ENCODE results near the gene COG1.
"Not testable (repeated sequence)": the region's sequence is repeated elsewhere in the genome, so short reads cannot be mapped to it uniquely, and the experiment has no call there.

COG1 gene, protein sequence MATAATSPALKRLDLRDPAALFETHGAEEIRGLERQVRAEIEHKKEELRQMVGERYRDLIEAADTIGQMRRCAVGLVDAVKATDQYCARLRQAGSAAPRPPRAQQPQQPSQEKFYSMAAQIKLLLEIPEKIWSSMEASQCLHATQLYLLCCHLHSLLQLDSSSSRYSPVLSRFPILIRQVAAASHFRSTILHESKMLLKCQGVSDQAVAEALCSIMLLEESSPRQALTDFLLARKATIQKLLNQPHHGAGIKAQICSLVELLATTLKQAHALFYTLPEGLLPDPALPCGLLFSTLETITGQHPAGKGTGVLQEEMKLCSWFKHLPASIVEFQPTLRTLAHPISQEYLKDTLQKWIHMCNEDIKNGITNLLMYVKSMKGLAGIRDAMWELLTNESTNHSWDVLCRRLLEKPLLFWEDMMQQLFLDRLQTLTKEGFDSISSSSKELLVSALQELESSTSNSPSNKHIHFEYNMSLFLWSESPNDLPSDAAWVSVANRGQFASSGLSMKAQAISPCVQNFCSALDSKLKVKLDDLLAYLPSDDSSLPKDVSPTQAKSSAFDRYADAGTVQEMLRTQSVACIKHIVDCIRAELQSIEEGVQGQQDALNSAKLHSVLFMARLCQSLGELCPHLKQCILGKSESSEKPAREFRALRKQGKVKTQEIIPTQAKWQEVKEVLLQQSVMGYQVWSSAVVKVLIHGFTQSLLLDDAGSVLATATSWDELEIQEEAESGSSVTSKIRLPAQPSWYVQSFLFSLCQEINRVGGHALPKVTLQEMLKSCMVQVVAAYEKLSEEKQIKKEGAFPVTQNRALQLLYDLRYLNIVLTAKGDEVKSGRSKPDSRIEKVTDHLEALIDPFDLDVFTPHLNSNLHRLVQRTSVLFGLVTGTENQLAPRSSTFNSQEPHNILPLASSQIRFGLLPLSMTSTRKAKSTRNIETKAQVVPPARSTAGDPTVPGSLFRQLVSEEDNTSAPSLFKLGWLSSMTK

DNA sequence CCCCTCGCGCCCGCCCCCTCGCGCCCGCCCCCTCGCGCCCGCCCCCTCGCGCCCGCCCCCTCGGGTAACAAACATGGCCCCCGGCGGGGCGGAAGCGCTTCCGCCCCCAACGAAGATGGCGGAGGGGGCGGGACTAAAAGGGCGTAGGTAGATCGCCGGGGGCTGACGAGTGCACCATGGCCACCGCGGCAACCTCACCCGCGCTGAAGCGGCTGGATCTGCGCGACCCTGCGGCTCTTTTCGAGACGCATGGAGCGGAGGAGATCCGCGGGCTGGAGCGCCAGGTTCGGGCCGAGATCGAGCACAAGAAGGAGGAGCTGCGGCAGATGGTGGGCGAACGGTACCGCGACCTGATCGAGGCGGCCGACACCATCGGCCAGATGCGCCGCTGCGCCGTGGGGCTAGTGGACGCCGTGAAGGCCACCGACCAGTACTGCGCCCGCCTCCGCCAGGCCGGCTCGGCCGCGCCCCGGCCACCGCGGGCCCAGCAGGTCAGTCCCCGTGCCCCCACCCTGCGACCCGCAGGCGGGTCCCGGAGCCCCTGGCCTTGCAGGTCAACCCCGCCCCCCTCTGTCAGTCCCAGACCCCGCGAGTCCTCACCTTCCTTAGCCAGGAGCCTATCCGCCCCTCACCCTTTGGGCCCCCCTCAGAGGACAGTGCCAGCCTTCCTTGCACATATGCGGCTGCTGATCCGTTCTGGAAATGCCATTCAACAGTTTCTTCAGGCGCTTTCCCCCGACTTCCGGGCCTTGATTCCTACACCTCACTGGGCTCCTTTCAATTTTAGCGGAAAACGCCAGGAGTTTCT, at the start of gene COG1:
COG1 (plus strand) TSS at position 162 of the 808 bp plus-strand sequence; CDS start at position 177, 15 bp downstream.
- DNase-seq, result peak; percentile 69

DNA sequence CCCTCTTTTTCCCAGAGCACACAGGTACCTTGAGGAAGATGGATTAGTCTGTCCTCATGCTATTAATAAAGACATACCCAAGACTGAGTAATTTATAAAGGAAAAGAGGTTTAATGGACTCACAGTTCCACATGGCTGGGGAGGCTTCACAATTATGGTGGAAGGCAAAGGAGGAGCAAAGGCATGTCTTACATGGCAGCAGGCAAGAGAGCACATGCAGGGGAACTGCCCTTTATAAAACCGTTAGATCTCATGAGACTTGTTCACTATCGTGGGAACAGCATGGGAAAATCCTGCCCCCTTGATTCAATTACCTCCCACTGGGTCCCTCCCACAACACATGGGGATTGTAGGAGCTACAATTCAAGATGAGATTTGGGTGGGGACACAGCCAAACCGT, 48.6 kb upstream of the COG1 start:
- DNase-seq, result not testable (repeated sequence)

DNA sequence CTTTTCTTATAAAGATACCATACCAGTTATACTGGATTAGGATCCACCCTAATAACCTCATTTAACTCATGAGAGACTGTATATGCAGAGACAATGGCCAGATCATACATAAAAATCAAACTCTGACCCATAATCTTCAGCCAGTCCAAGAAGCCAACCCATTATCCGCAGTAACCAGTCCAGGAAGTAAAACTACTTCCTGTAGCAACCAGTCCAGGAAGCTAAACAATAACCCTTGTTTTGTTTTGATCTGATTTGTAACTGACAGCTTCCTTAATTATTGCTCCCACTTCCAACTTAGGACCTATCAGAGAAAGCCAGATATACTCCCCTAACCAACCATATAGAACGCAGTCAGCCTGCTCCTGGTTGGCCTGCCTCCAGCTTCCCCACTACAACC, 47.2 kb upstream of the COG1 start:
- no peak for DNase-seq

DNA sequence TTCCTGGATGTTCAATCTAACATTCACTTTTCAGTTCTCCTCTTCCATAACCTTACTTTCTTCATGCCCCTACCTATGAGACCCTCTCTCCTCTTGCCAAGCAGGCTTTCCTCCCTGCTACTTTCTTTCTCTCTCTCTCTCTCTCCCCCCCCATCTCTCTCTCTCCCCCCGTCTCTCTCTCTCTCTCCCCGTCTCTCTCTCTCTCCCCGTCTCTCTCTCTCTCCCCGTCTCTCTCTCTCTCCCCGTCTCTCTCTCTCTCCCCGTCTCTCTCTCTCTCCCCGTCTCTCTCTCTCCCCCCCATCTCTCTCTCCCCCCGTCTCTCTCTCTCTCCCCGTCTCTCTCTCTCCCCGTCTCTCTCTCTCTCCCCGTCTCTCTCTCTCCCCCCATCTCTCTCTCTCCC, 45.1 kb upstream of the COG1 start:
- not testable (repeated sequence) for DNase-seq

DNA sequence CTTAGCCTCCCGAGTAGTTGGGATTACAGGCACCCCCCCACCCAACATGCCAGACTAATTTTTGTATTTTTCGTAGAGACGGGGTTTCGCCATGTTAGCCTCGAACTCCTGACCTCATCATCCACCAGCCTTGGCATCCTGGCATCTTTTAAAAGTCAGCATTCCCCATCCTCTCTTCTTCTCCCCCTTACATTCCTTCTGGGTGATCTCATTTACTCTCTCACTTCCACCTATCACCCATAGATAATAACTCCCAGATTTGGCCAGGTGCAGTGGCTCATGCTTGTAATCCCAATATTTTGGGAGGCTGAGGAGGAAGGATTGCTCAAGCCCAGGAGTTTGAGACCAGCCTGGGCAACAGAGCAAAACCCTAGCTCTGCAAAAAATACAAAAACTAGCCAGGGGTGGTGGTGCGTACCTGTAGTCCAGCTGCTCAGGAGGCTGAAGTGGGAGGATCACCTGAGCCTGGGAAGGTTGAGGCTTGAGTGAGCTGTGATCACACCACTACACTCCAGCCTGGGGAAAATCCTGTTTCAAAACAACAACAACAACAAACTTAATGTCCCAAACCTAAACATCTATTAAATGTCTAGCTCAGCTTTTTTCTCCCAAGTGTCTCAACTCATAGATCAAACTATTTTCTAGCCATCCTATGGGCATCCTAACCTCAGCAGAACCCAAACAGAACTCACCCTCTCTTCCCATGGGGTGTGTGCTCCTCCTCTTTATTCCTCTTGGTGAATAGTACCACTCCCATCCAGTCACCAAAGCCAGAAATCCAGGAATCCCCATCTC, 44.1 kb upstream of the COG1 start:
- no peak for DNase-seq

DNA sequence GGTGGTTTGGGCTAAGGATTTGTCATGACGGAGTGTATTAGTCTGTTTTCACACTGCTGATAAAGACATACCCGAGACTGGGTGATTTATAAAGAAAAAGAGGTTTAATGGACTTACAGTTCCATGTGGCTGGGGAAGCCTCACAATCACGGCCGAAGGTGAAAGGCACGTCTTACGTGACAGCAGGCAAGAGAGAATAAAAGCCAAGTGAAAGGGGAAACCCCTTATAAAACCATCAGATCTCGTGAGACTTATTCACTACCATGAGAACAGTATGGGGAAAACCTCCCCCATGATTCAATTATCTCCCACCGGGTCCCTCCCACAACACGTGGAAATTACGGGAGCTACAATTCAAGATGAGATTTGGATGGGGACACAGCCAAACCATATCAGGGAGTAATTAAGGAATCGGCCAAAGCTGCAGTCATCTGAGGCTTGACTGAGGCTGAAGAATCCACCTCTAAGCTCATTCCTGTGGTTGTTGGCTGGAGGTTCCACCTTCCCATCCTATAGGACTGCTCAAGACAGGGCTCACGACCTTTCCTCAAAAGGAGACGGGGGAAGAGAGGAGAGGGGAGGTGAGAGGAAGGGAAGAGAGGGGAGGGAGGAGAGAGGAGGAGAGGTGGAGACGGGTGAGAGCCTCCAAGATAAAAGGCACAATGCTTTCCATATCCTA, 42.1 kb upstream of the COG1 start:
- not testable (repeated sequence) for DNase-seq

DNA sequence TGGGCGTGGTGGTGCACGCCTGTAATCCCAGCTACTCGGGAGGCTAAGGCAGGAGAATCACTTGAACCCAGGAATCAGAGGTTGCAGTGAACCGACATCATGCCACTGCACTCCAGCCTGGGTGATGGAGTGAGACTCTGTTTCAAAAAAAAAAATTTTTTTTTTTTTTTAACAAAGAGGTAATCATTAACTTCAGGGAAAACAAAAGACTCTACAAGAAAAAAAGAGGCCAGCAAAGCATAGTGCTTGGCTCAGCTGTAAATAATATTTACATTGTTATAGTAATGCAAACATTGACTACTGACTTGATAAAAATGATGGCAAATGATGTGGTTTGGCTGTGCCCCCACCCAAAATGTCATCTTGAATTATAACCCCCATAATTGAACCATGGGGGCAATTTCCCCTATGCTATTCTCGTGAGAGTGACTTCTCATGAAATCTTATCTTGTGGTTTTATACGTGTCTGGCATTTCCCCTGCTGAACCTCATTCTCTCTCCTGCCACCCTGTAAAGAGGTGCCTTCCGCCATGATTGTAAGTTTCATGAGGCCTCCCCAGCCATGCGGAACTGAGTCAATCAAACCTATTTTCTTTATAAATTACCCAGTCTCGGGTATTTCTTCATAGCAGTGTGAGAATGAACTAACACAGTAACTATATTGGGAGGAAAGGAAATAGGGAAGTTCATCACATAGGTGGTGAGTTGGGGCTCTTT, 40.8 kb upstream of the COG1 start:
- DNase-seq, result no peak

DNA sequence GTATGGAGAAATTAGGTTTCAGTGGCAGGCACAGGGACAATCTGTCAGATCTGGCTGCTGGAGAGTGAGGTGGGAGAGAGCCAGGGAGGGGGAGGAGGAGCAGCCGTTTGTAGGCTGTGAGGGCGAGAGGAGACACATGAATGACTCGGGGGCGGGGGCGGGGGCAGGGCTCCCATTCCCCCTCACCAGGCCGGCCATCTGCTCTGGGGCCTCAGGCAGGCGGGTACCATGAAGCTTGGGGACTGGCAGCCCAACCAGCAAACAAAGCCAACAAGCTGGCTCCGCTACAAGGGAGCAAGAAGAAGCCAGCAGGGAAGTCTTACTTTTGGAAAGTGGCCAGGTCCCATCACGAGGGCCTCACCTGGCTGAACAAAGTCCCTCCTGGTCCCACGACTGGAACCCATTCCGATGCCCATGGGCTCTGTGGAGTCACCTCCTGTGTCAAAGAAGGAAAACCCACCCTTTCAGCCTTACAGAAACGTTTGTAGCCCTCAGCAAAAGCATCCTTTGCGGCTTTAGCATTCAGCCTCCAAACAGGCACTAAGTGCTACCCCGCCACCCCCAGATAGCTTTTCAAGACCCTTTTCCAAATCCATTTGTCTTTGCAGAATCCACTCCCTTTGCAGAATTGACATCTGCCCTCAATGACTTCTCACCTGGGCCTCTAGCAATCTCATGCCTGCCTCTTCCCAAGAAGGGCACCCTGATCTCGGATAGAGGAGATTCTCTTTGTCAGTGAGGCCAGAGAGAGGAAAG, 37.3 kb upstream of the COG1 start:
- no peak for DNase-seq

DNA sequence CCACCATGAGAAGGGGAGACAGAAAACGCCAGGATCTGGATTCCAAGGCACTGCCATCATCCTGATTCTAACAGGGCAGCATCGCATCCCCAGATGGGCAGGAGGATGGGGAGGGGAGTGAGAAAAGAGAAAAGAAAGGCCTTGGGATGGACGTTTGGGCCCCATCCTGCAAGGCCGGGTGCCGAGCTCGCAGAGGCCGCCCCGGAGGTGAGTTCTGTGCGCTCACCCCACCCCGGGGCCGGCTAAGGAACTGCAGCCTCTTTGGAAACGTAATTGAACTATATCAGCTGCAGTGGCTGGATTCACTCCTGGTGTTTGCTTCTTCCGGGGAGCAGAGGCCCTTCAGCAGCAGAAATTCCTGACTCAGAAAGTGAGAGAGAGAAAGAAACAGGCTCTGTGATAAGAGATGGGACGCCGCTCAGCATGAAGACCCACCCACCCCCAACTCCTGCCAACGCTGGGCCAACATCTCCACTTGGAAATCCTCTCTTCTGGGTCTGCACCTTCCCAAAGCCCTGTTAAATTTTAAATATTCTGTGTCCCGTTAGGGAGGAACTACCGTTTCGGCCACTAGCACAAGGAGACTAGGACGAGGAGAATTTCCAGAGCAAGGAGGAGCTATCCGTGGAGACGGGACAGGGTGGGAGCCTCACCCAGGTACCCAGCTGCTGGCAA, 36.6 kb upstream of the COG1 start:
- DNase-seq, result no peak

DNA sequence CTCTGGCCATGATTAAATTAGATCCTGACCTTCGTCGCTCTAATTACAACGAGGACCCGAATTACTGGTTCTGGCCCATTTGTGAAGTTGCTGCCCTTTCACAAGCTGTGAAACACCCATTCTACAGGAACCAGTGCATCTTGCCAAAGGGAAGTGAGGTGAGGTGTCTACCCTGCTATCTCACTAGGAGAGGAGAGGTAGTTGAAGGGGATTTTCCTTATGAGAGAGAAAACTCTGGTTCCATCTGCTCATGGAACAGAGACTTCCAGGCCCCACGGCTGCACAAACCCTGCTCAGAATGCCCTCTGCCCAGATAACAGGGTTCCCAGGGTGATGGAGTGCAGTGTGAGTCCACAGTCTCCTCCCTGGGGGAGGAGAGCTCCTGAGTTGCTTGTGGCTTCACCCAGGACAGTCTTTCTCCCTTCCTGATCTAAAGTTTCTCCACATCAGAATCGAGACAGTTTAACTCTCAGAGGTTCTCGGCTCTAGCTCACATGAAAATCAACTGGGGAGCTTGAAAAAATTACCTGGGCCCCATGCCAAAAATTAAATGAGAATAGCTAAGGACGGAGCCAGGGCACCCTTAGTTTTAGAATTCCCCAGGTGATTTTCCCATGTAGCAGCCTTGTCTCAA, 35.9 kb upstream of the COG1 start:
- DNase-seq, result no peak

DNA sequence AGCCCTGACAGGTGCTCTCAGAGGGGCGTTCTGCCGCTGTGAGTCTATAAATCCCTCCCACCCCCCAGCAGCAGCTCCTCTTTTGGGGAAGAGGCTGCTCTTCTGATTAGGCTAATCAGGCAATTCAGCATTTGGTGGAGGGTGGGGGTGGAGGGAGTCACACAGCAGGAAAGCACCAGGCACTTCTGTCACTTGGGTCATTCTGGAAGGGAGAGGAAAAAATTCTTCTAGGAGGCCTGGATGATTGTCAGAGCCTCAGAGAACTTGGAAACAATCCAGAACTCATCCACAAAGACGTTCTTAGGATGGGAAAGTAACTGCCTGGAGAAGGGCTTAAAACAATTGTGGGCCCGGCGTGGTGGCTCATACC, 35.3 kb upstream of the COG1 start:
- DNase-seq, result no peak

DNA sequence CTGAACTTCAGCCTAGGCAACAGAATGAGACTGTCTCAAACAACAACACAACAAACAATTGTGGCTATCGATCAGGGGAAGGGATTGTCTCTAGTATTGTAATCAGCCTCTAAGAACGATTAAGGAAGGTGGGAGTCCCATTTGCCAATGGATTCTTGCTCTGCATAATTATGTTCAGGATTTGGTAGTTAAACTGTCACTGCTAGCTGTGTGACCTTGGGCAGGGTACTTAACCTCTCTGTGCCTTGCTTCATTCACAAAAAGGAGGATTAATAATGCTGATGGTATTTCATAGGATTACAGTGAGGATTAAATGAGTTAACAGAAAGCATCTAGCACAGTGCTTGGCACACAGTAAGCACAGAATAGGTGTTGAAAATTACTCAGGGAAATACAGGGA, 34.7 kb upstream of the COG1 start:
- no peak for DNase-seq

DNA sequence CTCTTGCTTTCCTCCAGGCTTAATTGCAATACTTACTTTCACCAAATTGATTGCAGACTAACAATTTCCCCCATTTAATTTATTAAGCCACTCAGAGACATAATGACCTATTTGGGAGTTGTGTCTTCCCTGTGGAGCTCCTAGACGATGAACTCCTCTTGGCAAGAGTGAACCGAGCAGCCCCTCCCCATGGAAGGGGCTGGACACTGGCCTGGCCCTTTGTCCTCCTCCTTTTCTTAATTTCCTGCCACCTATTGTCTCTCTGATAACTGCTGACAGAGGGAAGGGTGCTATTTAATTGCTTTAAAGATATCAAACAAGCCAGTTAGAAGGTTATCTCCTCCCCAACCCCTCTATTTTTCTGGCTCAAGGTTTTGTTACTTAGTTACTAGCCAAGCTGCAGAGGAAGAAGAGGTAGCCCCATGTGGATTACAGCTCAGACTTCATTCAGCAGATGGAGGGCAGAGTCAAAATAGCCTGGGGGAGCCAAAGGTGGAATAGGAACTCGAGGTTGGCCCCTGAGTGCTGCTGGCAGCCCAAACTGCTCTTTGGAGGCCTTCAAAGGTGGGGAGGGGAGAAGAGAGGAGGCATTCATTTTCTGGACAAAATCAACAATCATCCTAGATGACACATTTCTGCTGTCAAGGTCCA, 31.8 kb upstream of the COG1 start:
- DNase-seq, result no peak

DNA sequence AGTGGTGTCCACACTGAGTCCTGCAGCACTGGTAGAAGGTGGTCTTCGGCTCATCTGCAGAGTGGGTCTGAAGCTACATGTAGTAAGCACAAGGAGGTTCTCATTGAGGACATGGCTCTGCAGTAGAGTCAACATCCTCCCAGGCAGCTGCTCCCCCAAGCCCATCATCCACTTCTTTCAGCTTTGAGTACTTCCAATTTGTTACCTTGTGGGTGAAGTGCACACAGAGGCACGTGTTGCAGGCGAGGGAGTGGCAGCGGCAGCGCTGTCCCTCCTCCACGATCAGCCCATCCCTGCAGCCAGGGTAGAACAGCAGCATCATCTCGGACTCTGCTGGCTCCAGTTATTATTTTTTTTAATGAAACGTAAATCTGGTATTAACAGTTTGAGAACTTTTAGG, 29.8 kb upstream of the COG1 start:
- DNase-seq, result no peak

DNA sequence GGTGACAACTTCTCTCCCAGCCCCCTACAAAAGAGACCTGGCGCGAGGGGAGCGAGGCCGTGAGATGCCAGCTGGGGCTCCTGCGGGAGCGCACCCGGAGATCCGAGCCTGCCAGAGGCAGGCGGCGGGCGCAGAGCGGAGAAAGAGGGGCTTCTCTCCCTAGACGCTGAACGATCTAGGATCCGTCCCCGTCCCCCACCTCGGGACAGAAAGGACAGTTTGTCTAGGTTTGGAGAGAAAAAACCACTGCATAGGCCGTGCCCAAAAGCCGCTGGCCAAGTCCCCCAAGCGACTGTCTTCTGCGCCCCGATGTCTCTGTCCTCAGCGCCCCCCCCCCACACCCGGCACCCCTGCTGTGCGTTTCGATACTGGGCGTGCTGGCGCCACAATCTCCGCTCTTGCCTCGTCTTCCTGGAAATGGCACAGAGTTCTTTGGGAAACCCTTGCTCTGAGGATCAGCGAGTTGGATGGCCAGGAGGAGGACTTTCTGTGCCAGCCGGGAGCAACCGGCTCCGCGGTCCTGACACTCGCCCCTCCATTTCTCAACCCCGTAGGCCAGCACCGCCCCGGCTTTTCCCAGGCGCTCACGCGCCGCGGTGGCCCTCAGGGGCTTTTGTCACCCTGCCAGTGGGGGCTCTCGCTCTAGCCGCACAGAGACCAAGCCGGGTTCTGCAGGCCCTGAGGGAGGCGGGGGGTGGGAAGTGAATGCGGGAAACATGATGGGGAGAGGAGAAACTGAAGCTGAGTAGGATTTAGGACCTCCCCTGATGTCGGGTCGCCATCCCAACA, 27.0 kb upstream of the COG1 start:
- DNase-seq, result no peak

DNA sequence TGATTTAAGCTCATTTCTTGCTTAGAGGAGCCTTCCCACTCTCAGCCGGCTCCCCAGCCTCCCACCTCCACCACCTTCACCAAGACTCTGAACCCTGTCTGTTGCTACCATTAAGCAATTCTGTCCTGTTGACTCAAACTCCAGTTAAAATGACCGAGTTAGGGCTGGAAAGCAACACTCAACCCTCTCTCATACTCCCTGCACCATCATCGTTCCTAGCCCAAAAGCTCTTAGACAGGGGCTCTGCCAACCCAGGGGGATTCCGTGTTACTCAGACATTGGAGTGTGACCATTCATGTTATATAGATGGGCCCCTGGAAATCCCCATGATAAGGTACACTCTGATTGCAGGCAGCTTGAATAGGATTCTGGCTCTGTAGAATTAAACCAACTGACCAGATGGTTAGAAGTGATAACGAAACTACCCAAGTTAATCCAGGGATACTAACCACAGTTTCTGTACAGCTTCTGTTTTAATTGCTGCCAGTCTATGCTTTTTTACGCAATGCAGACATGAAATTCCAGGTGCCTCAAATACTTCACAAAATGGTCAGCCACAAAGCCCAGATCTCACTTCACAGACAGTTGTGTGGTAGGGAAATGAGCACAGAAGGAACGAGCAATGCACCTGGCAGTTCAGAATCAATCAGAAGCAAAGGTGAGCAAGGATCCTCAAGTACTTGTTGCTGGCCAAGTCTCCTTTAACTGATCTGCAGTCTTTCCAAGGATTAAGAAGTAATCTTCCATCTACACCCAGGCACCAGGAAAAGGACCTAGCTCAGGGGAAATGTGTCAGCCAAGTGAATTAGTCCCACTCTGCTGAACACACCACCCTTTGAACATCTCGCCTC, 25.9 kb upstream of the COG1 start:
- DNase-seq, result no peak

DNA sequence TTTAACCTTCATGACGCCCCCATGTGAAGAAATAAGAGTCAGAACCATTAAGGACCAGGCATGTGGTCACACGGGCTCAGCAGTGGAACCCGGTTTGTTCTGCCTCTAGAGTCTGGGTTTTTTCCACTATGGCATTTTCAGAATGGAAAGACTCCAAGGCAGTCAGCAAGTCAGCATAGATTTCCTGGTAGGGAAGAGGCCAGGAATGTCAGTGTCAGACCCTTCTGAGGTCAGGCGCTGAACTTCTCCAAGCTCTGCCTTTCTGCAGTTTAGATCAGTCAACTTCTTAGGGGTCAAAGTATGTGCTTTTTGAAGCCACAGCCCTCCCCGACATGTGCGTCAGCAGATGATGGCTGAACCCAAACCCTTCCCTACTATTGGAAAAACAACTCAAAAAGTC, 24.2 kb upstream of the COG1 start:
- no peak for DNase-seq
